Breast epithelium (tissue), 3 donors: Measurements from ENCODE around the gene IFITM1.

Experiments used
- CTCF ChIP-seq, 3 donors: fragments of 450-650 bp; IDR thresholded peaks; one replicate each; pipeline ENCODE4 v1.5.1; 2016 to 2017; ENCODE audit warnings: antibody characterized with exemption in 3 of 3, mild to moderate bottlenecking in 3 of 3, moderate library complexity in 3 of 3
- POLR2A ChIP-seq: fragments of 450-650 bp; IDR thresholded peaks from one replicate; pipeline ENCODE4 v1.6.1; 2016; ENCODE audit warnings: antibody characterized with exemption, mild to moderate bottlenecking, moderate library complexity

GRCh38 chr11:292211-293121, 21.4 kb upstream of the IFITM1 start:
- TF ChIP-seq CTCF (IDR thresholded peaks at IDR 0.05) = no peak
- no peak for TF ChIP-seq POLR2A
